HG03175 (cell line): ENCODE data around the gene CEPT1.

Source experiments
- ATAC-seq: cut with Tn5 transposase; IDR thresholded peaks from one replicate; pipeline ENCODE4 v1.9.1; 2021; ENCODE audit warnings: mild to moderate bottlenecking, moderate library complexity; ENCODE audit not compliant: unreplicated experiment

CEPT1 gene

DNA sequence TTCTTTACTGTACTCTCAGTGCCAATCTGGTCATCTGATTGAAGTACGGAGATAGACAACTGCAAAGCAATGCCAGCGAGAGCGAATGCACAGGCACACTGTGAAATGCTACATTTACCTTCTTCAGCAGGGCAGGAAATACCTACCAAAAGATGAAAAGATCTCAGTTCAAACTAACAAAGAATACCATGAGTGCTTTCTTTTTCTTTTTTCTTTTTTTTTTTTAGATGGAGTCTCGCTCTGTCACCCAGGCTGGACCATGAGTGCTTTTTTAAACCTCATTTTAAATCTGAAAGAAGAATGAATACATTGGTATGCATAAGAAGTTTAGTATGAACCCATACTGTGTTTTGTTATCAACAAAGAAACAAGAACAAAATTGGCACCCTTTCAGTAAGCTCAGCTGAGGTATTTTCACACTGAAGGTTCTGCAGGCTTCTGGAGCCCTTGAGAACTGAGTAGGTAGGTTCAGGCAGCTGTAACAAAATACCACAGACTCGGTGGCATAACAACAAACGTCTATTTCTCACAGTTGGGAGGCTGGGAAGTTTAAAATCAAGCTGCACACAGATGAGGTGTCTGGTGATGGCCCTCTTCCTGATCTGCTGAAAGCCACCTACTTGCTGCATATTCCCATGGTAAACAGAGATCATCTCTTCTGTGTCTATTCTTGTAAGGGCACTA, 85.8 kb downstream of the CEPT1 start:
- ATAC-seq: no peak

DNA sequence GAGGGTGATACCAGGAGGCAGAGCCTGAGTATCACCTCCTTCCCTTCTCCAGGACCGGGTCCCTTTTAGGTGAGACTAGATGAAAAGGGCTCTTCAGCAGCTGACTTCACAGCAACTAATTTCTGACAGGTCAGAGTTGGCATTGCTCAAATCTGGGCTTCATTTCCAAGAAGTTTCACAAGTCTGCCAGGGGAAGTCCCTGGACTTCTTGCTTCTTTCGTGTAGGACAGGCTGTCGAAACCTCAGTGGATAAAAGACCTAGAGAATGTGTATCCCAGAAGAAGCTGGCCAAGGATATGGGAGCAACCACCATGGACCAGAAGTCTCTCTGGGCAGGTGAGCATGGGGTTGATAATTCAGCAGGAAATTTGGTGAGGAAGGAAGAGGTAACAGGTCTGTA, 87.4 kb downstream of the CEPT1 start, which contains the start of gene CHI3L2:
CHI3L2 (plus strand) TSS at position 280 of the 400 bp plus-strand sequence; CDS start at position 297, 17 bp downstream.
- no peak for ATAC-seq

GRCh38 chr1:111227851-111228747, 88.1 kb downstream of the CEPT1 start:
- no peak for ATAC-seq

DNA sequence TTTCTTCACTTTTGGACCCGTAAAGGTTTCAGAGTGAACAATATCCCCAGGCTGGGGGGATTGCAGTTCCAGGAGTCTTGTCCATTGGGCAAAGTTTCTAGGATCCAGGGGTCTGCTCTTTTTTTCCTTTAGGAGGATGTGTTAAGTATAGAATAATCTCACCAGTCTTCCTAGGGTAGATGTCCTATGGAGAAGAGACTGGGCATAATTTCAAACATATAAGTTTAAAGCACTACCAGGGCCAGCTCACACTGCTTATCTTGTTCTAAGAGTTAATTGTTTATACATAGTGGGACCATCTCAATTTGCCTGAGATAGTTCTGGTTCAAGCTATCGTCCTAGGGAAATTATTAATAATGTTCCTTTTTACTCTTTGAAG, 88.7 kb downstream of the CEPT1 start:
- ATAC-seq: no peak

GRCh38 chr1:111232134-111232533, 92.1 kb downstream of the CEPT1 start:
- ATAC-seq: no peak

- ATAC-seq: no peak
Observed at GRCh38 chr1:111234258-111234657, 94.2 kb downstream of the CEPT1 start.
